SKM-1 treated with dmso at 0.1 percent for 144 hours (cell line): Measurements from ENCODE around the gene MYO1D.

Experiments used
- DNase-seq: peaks from one replicate; lab custom pipeline; 2025; ENCODE audit not compliant: unreplicated experiment; lab: John Stamatoyannopoulos, UW

MYO1D gene

GRCh38 chr17:32591405-32591804 is 285.5 kb downstream of the MYO1D start:
- no peak for DNase-seq

DNA sequence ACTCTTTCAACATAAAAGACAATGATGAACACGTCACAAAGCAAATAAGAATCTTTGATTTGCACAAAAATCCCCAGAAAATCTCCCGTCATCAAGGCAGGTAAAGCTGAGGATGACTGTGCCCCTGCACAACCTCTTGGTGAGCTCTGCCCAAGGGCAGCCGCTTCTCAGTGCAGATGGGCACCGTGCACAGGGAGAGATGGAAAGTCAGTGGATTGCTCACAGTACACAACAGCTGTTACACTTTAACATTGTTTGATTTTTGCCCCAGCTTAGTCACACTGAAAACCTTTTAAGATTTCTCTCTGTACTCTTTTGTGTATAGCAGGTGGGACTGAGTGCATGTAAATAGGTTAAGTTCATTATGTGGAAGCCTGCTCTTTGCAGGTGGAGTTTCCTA is 285.9 kb downstream of the MYO1D start:
- DNase-seq: no peak

GRCh38 chr17:32588982-32589381 is 287.9 kb downstream of the MYO1D start:
- no peak for DNase-seq

- DNase-seq: no peak
These were observed 288.8 kb downstream of the MYO1D start for GRCh38 chr17:32588135-32588534.

GRCh38 chr17:32586666-32587065 is 290.3 kb downstream of the MYO1D start:
- DNase-seq: no peak

- no peak for DNase-seq
These were observed 292.1 kb downstream of the MYO1D start for GRCh38 chr17:32584792-32585191.

DNA sequence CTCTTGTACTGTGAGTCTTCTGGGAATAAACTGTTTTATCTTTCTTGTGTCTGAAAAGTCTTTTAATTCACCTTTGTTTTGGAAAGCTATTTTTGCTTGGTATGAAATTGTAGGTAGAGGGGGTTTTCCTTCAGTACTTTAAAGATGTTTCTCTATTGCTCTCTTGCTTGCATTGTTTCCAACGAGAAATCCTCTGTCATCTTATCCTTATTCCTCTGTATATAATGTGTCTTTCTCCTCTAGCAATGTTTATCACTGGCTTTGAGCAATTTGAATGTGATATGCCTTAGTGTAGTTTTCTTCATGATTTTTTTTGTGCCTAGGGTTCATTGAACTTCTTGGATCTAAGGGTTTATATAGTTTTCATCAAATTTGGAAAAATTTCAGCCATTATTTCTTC is 293.9 kb downstream of the MYO1D start:
- DNase-seq: no peak

DNA sequence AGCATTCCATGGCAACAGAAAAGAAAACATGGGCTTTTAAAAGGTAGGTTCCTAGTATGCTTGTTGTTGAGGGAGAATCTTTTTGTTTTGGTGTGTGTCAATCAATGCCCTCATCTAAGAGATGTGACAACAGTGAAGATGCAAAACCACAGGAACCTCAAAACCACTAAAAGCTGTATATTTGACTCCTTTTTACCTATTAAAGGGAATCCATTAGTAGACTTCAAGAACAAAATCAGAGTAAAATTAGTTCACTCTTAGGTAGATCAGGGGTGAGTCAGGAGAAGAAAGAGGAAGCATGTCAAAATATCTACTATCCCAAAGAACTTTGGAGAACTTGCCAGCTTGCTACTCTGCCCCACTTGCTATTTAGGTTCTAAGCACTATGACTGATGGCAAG is 301.1 kb downstream of the MYO1D start:
- DNase-seq: peak; percentile 16

GRCh38 chr17:32570081-32570396 is 306.9 kb downstream of the MYO1D start:
- DNase-seq: no peak

- DNase-seq: no peak
These were observed 307.5 kb downstream of the MYO1D start for GRCh38 chr17:32569171-32570080.

DNA sequence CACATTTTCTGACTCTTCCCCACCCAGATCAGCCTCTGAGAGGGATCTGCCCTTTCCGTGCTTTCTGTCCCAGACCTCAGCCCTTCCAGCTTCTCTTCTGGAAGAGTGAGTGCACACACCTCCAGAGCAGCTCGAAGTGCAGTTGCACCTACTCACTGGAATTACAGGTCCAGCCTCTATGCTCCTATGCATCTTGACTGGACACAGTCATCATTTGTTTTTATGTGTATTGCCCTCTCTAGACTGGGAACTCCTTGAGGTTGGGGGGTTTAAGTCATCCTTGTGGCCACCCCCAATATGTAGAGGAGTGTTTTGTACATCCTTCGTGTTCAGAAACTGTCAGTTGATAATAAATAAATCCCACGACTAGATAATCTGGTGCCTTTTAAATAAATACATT is 308.2 kb downstream of the MYO1D start:
- no peak for DNase-seq

- DNase-seq: no peak
These were observed 309.4 kb downstream of the MYO1D start for GRCh38 chr17:32567511-32567910.

DNA sequence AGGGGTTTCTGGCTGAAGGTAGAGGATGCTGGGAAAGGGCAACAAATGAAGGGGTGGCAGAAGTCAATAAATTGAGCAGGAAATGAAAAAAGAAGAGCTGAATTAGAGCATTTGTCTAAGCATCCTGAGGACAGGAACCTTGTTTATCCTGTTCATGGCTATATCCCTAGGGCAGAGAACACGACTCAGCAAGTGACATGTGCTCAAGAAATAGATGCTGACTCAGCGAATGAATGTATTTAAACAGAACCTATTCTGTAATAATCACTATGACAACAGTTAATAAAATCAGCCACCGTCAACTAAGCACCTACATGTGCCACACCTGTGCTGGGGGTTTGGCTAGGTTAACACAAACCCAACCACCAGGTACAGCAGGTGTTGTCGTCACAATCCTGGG is 309.8 kb downstream of the MYO1D start:
- DNase-seq: no peak

DNA sequence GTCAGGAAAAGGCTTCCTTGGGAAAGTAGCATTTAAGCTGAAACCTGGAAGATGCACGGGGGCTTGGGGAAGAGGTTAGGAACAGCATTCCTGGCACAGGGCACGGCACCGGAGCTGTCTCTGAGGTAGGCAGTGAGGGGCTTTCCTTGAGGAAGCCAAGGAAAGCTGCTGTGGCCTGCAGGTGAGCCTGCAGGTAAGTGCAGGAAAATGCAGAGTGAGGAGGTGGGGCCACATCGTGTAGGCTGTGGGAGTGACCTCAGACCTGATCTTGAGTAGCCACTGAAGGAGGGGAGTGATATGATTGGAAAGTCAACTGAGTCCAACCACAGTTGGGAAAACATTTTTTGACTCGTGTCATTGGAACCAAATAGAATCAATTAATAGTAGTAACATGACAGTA is 310.6 kb downstream of the MYO1D start:
- DNase-seq: no peak

DNA sequence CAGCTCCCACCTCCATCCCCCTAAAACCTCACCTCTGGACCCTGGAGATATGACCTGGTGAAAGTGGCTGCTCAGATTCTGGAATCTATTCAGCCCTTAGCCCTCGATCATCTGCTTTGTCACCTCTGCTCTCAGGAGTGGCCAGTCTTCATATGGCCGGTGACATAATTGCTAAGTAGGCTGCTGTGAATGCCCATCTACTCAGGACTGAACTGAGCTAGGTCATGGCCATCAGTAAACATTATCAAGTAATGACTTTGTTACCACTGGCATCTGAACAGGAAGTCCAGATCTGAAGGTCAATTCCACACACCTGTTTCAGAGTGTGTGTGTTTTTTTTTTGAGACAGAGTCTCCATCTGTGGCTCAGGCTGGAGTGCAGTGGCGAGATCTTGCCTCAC is 311.5 kb downstream of the MYO1D start:
- no peak for DNase-seq

GRCh38 chr17:32564325-32564724 is 312.6 kb downstream of the MYO1D start:
- no peak for DNase-seq

- no peak for DNase-seq
These were observed 313.3 kb downstream of the MYO1D start for GRCh38 chr17:32563583-32563982.

- DNase-seq: no peak
These were observed 317.8 kb downstream of the MYO1D start for GRCh38 chr17:32558997-32559650.

DNA sequence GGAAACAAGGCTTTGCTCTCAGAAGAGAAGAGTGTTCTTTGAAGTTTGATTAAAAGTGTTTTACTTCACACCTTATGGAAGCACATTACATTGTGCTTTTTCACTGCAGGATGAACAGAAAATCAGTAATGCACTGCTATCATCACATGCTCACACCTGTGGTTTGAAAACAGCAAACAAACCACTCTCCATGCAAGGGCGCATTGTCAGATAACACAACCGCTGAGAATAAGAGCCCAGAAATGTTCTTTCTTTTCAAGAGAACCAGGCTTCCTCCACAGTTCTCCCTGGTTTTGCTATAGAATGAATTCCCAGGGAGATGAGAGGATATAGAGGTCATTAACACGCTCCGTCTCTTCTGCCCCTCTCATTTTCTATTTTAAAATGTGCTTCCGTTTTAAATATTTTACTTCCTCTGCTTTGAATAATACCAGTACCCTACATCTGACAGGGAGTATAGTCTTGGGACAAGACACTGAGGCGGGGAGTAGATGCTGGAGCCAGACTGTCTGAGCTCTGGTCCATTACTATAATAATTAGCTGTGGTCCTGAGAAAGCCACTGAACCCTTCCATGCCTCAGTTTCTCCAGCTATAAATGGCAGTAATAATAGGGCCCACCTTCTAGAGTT is 318.5 kb downstream of the MYO1D start:
- DNase-seq: no peak

- DNase-seq: no peak
These were observed 321.2 kb downstream of the MYO1D start for GRCh38 chr17:32555611-32556310.

DNA sequence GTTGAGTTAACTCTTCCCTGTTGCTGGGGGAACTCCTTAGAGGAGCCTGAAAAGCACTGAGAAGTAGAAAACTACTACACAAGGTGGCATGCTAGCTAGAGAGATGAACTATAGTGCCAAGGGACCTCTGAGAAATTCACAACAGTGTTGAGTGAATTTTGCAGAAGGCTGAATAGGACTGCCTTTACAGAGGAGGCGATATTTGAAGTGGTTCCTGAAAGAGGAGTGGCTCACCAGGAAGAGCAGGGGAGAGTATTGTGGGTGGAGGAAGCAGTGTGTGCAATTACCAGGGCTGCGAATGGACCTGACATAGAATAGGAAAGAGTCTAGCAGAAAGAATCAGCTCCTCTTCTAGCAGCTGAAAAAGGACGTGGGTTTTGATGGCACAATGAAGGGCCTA is 323.8 kb downstream of the MYO1D start:
- DNase-seq: no peak

- no peak for DNase-seq
These were observed 324.6 kb downstream of the MYO1D start for GRCh38 chr17:32552280-32552679.
